HEK293 (cell line): Measurements from ENCODE around the gene NRP1.

Experiments
- EGR2 ChIP-seq: fragments of 450-650 bp; formaldehyde crosslinking; IDR thresholded peaks from 2 replicates; pipeline ENCODE4 v1.5.1; 2016; ENCODE audit warnings: low read depth, missing biosample characterization, missing genetic modification characterization
- FEZF1 ChIP-seq: fragments of 450-650 bp; formaldehyde crosslinking; IDR thresholded peaks from 2 replicates; pipeline ENCODE4 v1.5.1; 2016; ENCODE audit warnings: missing biosample characterization, missing genetic modification characterization
- GFI1B ChIP-seq: fragments of 450-650 bp; formaldehyde crosslinking; IDR thresholded peaks from 2 replicates; pipeline ENCODE4 v1.5.1; 2016; ENCODE audit warnings: missing biosample characterization, missing genetic modification characterization
- HOXD13 ChIP-seq: sonication (generic); formaldehyde crosslinking; IDR thresholded peaks from 2 replicates; pipeline ENCODE4 v1.8.0; 2022; ENCODE audit warnings: missing genetic modification reagents, borderline replicate concordance
- PATZ1 ChIP-seq: fragments of 450-650 bp; formaldehyde crosslinking; IDR thresholded peaks from 2 replicates; pipeline ENCODE4 v1.5.1; 2016; ENCODE audit warnings: missing biosample characterization, missing genetic modification characterization
- PRDM1 ChIP-seq: fragments of 450-650 bp; formaldehyde crosslinking; IDR thresholded peaks from 2 replicates; pipeline ENCODE4; 2016; ENCODE audit warnings: missing biosample characterization, missing genetic modification characterization
- RBAK ChIP-seq: fragments of 450-650 bp; formaldehyde crosslinking; IDR thresholded peaks from 2 replicates; pipeline ENCODE4 v1.5.1; 2016; ENCODE audit warnings: missing biosample characterization, missing genetic modification characterization
- REPIN1 ChIP-seq: fragments of 450-650 bp; formaldehyde crosslinking; IDR thresholded peaks from 2 replicates; pipeline ENCODE4 v1.5.1; 2017; ENCODE audit warnings: missing biosample characterization, missing genetic modification characterization, low read depth
- SETDB1 ChIP-seq: IDR thresholded peaks from one replicate; pipeline ENCODE4 v1.6.1; 2017; ENCODE audit warnings: mild to moderate bottlenecking, low read length, moderate library complexity, mixed read lengths; ENCODE audit not compliant: insufficient read length
- ZBTB11 ChIP-seq: fragments of 450-650 bp; formaldehyde crosslinking; conservative IDR thresholded peaks from 2 replicates; pipeline ENCODE4 v1.5.1; 2016; ENCODE audit warnings: low read depth, missing biosample characterization, missing genetic modification characterization
- ZBTB17 ChIP-seq: fragments of 450-650 bp; formaldehyde crosslinking; IDR thresholded peaks from 2 replicates; pipeline ENCODE4 v1.5.1; 2016; ENCODE audit warnings: missing biosample characterization, missing genetic modification characterization
- ZEB2 ChIP-seq: fragments of 450-650 bp; formaldehyde crosslinking; IDR thresholded peaks from 2 replicates; pipeline ENCODE4 v1.5.1; 2016; ENCODE audit warnings: missing biosample characterization, missing genetic modification characterization
- ZFP37 ChIP-seq: fragments of 450-650 bp; formaldehyde crosslinking; IDR thresholded peaks from 2 replicates; pipeline ENCODE4 v1.5.1; 2016; ENCODE audit warnings: missing biosample characterization, missing genetic modification characterization
- ZNF121 ChIP-seq: fragments of 450-650 bp; formaldehyde crosslinking; IDR thresholded peaks from 2 replicates; pipeline ENCODE4 v1.5.1; 2016; ENCODE audit warnings: missing biosample characterization, missing genetic modification characterization
- ZNF133 ChIP-seq: fragments of 450-650 bp; formaldehyde crosslinking; IDR thresholded peaks from 2 replicates; pipeline ENCODE4 v1.5.1; 2016; ENCODE audit warnings: missing biosample characterization, missing genetic modification characterization
- ZNF202 ChIP-seq: fragments of 450-650 bp; formaldehyde crosslinking; IDR thresholded peaks from 2 replicates; pipeline ENCODE4 v1.5.1; 2016; ENCODE audit warnings: missing biosample characterization, missing genetic modification characterization, borderline replicate concordance
- ZNF211 ChIP-seq: fragments of 450-650 bp; formaldehyde crosslinking; IDR thresholded peaks from 2 replicates; pipeline ENCODE4 v1.5.1; 2016; ENCODE audit warnings: low read depth, missing biosample characterization, missing genetic modification characterization
- ZNF214 ChIP-seq: fragments of 450-650 bp; formaldehyde crosslinking; IDR thresholded peaks from 2 replicates; pipeline ENCODE4 v1.5.1; 2017; ENCODE audit warnings: missing biosample characterization, mild to moderate bottlenecking, missing genetic modification characterization, borderline replicate concordance
- ZNF23 ChIP-seq: fragments of 450-650 bp; formaldehyde crosslinking; IDR thresholded peaks from 2 replicates; pipeline ENCODE4 v1.5.1; 2016; ENCODE audit warnings: missing biosample characterization, missing genetic modification characterization, borderline replicate concordance
- ZNF335 ChIP-seq: fragments of 450-650 bp; formaldehyde crosslinking; conservative IDR thresholded peaks from 2 replicates; pipeline ENCODE4 v1.5.1; 2016; ENCODE audit warnings: missing biosample characterization, missing genetic modification characterization
- ZNF404 ChIP-seq: fragments of 450-650 bp; formaldehyde crosslinking; IDR thresholded peaks from 2 replicates; pipeline ENCODE4 v1.5.1; 2017; ENCODE audit warnings: missing biosample characterization, missing genetic modification characterization
- ZNF48 ChIP-seq: fragments of 450-650 bp; formaldehyde crosslinking; IDR thresholded peaks from 2 replicates; pipeline ENCODE4 v1.5.1; 2016; ENCODE audit warnings: missing biosample characterization, missing genetic modification characterization
- ZNF514 ChIP-seq: fragments of 450-650 bp; formaldehyde crosslinking; IDR thresholded peaks from 2 replicates; pipeline ENCODE4 v1.5.1; 2016; ENCODE audit warnings: missing biosample characterization, missing genetic modification characterization
- ZNF529 ChIP-seq: fragments of 450-650 bp; formaldehyde crosslinking; IDR thresholded peaks from 2 replicates; pipeline ENCODE4 v1.5.1; 2017; ENCODE audit warnings: missing genetic modification characterization, missing biosample characterization; ENCODE audit not compliant: insufficient replicate concordance
- ZNF571 ChIP-seq: fragments of 450-650 bp; formaldehyde crosslinking; IDR thresholded peaks from 2 replicates; pipeline ENCODE4 v1.5.0; 2017; ENCODE audit warnings: missing biosample characterization, missing genetic modification characterization
- ZNF626 ChIP-seq: fragments of 450-650 bp; sonication (Bioruptor Pico); formaldehyde crosslinking; IDR thresholded peaks from 2 replicates; pipeline ENCODE4 v1.5.1; 2018; ENCODE audit warnings: missing biosample characterization, missing genetic modification characterization, inconsistent platforms
- ZNF747 ChIP-seq: fragments of 450-650 bp; formaldehyde crosslinking; IDR thresholded peaks from 2 replicates; pipeline ENCODE4 v1.5.1; 2016; ENCODE audit warnings: missing biosample characterization, missing genetic modification characterization
- ZNF791 ChIP-seq: fragments of 450-650 bp; formaldehyde crosslinking; IDR thresholded peaks from 2 replicates; pipeline ENCODE4 v1.5.1; 2016; ENCODE audit warnings: missing biosample characterization, missing genetic modification characterization
- ZNF837 ChIP-seq: fragments of 450-650 bp; formaldehyde crosslinking; IDR thresholded peaks from 2 replicates; pipeline ENCODE4 v1.5.1; 2016; ENCODE audit warnings: missing biosample characterization, missing genetic modification characterization
- TF ChIP-seq, protein P1 (sequence below): fragments of 450-650 bp; formaldehyde crosslinking; IDR thresholded peaks from 2 replicates; pipeline ENCODE4 v1.5.1; 2016; ENCODE audit warnings: missing biosample characterization, missing genetic modification characterization, borderline replicate concordance
- TF ChIP-seq, protein P2 (sequence below): fragments of 450-650 bp; formaldehyde crosslinking; IDR thresholded peaks from 2 replicates; pipeline ENCODE4 v1.5.1; 2016; ENCODE audit warnings: missing biosample characterization, missing genetic modification characterization
- TF ChIP-seq, protein P3 (sequence below): fragments of 450-650 bp; formaldehyde crosslinking; IDR thresholded peaks from 2 replicates; pipeline ENCODE4 v1.5.1; 2016; ENCODE audit warnings: missing biosample characterization, missing genetic modification characterization

NRP1 gene

DNA sequence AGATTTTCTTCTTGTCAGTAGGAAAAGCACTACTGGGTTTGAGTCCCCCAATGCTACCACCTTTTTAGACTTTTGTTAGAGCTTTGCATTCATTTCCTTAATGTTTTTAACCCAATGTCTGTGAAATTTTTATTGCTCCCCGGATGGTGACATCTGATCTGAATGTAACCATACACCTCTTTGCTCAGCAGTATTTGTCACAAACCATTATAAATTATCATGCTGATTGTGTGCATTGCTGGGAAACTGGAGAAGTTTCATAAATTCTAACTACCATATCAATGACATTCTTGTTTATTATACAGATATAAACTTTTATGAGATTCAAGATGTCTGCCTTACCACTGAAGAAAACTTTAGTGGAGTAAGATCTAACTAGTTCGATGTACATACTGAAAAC is 8.5 kb downstream of the NRP1 start (continued):
- no peak for TF ChIP-seq ZBTB11 (tag by site-specific recombination)
- no peak for TF ChIP-seq ZNF335 (tag by site-specific recombination)
- TF ChIP-seq ZNF514: no peak
- peak; percentile 95 for TF ChIP-seq FEZF1 (tag by site-specific recombination)
- peak; percentile 97 for TF ChIP-seq ZEB2 (tag by site-specific recombination)
- no peak for TF ChIP-seq EGR2
- TF ChIP-seq ZNF626: peak; percentile 87; the same call in 1 of the 2 replicates
- no peak for TF ChIP-seq ZNF529 (tag by site-specific recombination)
- TF ChIP-seq, protein P1, sequence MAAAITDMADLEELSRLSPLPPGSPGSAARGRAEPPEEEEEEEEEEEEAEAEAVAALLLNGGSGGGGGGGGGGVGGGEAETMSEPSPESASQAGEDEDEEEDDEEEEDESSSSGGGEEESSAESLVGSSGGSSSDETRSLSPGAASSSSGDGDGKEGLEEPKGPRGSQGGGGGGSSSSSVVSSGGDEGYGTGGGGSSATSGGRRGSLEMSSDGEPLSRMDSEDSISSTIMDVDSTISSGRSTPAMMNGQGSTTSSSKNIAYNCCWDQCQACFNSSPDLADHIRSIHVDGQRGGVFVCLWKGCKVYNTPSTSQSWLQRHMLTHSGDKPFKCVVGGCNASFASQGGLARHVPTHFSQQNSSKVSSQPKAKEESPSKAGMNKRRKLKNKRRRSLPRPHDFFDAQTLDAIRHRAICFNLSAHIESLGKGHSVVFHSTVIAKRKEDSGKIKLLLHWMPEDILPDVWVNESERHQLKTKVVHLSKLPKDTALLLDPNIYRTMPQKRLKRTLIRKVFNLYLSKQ (tag by site-specific recombination): no peak
- TF ChIP-seq ZFP37 (tag by site-specific recombination): 0 out of 2 replicates have a peak, but pooled peaks have one; percentile 36
- no peak for TF ChIP-seq PRDM1 (tag by site-specific recombination)
- no peak for TF ChIP-seq RBAK (tag by site-specific recombination)
- TF ChIP-seq PATZ1 (tag by site-specific recombination): no peak
- no peak for TF ChIP-seq HOXD13 (CRISPR knock-in tag)
- TF ChIP-seq ZNF121 (tag by site-specific recombination): 0 out of 2 replicates have a peak, but pooled peaks have one; percentile 32
- no peak for TF ChIP-seq SETDB1
- TF ChIP-seq ZNF747 (tag by site-specific recombination): no peak
- TF ChIP-seq ZNF837 (tag by site-specific recombination): no peak
- TF ChIP-seq, protein P2, sequence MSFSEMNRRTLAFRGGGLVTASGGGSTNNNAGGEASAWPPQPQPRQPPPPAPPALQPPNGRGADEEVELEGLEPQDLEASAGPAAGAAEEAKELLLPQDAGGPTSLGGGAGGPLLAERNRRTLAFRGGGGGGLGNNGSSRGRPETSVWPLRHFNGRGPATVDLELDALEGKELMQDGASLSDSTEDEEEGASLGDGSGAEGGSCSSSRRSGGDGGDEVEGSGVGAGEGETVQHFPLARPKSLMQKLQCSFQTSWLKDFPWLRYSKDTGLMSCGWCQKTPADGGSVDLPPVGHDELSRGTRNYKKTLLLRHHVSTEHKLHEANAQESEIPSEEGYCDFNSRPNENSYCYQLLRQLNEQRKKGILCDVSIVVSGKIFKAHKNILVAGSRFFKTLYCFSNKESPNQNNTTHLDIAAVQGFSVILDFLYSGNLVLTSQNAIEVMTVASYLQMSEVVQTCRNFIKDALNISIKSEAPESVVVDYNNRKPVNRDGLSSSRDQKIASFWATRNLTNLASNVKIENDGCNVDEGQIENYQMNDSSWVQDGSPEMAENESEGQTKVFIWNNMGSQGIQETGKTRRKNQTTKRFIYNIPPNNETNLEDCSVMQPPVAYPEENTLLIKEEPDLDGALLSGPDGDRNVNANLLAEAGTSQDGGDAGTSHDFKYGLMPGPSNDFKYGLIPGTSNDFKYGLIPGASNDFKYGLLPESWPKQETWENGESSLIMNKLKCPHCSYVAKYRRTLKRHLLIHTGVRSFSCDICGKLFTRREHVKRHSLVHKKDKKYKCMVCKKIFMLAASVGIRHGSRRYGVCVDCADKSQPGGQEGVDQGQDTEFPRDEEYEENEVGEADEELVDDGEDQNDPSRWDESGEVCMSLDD (tag by site-specific recombination): no peak
- TF ChIP-seq ZBTB17: peak; percentile 64
- TF ChIP-seq ZNF48 (tag by site-specific recombination): no peak
- no peak for TF ChIP-seq ZNF202 (tag by site-specific recombination)
- TF ChIP-seq ZNF211 (tag by site-specific recombination): no peak
- TF ChIP-seq ZNF133 (tag by site-specific recombination): no peak
- TF ChIP-seq, protein P3, sequence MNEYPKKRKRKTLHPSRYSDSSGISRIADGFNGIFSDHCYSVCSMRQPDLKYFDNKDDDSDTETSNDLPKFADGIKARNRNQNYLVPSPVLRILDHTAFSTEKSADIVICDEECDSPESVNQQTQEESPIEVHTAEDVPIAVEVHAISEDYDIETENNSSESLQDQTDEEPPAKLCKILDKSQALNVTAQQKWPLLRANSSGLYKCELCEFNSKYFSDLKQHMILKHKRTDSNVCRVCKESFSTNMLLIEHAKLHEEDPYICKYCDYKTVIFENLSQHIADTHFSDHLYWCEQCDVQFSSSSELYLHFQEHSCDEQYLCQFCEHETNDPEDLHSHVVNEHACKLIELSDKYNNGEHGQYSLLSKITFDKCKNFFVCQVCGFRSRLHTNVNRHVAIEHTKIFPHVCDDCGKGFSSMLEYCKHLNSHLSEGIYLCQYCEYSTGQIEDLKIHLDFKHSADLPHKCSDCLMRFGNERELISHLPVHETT (tag by site-specific recombination): peak; percentile 79
- no peak for TF ChIP-seq REPIN1 (tag by site-specific recombination)
- no peak for TF ChIP-seq ZNF214 (tag by site-specific recombination)
- TF ChIP-seq ZNF791: no peak
- TF ChIP-seq ZNF404 (tag by site-specific recombination): no peak
- peak; percentile 67 for TF ChIP-seq GFI1B (tag by site-specific recombination)
- TF ChIP-seq ZNF571: no peak
- no peak for TF ChIP-seq ZNF23
